ENCODE data around the gene EMC8.

DNA sequence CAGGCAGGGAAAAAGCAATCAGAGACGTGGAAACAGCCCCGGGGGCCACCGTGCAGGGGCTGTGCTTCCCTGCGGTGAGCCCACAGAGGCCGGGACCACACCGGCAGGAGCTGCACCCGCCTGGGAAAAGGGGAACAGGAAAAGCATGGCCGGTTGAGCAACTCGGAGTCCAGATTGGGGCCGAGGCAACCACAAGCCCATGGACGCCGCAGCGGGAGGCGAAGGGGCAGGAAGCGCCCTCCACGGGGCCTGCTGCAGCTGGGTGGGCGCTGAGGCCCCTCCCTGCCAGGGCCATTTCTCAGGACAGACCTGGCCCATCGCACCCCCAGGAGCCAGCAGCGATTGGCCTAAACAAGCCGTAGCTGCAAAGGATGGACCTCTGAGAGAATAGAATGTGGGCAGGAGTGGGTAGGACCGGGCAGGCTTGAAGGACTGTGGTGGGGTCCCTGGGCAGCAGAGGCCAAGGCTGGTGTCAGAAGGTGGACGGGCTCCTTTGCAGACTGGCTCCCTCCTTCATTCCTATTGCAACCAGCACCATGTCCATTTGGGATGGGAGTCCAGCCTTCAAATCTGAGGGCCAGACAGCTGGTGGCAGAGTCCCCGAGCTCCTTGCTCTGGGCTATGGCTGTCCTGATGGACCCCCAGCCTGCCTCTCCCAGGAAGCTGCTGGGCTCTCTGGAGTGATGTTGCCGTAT is 30.6 kb upstream of the EMC8 start:
- TF ChIP-seq POLR2A (IDR thresholded peaks at IDR 0.05; ENCODE audit: low read length) (no peak), GATA1 (IDR thresholded peaks at IDR 0.05; ENCODE audit: low read depth, low read length) (no peak)
